ENCODE measurements around the gene KCNQ1. TPM values are rescaled to one million over a fixed set of nuclear protein-coding genes. Genes with fewer than 3 reads are reported as not detected.
A peak's percentile ranks its signal among the peaks of the same experiment; 100 is the strongest.

Gene KCNQ1
- total and polyA plus RNA-seq, 9 of the 15 experiments (the other 6 are each of a cell fraction or from before 2014, with no cell fraction given): 0.44 TPM; not detected in 8

DNA sequence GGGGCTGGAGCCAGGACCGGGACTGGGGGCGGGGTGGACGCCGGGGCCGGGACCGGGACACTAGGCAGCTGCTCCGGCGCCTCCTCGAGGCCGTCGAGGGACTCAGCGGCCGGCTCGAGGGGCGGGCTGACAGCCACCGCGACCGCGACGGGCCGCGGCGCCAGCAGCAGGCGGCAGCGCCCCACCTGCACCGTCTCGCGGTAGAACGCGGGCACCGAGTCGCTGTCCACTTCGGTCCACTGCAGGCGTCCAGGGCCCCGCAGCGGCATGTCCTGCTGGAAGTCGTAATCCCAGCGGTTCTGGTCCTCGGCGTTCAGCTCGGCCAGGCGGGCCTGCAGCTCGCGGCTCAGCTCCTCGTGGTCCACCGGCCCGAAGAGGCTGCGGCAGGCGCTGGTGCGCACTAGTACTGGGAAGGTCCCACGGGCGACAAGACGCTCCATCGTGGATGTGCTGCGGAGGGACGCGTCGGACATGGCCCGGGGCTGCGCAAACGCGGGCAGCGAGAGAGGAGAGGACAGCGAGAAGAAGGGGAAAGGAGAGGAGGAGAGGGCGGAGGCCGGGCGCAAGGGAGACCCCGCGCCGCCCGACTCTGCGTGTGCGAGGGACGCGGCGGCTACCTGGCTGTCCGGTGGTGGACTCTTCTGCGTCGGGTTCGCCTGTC, 440.3 kb downstream of the KCNQ1 start (continued):
- TF ChIP-seq, protein P1, sequence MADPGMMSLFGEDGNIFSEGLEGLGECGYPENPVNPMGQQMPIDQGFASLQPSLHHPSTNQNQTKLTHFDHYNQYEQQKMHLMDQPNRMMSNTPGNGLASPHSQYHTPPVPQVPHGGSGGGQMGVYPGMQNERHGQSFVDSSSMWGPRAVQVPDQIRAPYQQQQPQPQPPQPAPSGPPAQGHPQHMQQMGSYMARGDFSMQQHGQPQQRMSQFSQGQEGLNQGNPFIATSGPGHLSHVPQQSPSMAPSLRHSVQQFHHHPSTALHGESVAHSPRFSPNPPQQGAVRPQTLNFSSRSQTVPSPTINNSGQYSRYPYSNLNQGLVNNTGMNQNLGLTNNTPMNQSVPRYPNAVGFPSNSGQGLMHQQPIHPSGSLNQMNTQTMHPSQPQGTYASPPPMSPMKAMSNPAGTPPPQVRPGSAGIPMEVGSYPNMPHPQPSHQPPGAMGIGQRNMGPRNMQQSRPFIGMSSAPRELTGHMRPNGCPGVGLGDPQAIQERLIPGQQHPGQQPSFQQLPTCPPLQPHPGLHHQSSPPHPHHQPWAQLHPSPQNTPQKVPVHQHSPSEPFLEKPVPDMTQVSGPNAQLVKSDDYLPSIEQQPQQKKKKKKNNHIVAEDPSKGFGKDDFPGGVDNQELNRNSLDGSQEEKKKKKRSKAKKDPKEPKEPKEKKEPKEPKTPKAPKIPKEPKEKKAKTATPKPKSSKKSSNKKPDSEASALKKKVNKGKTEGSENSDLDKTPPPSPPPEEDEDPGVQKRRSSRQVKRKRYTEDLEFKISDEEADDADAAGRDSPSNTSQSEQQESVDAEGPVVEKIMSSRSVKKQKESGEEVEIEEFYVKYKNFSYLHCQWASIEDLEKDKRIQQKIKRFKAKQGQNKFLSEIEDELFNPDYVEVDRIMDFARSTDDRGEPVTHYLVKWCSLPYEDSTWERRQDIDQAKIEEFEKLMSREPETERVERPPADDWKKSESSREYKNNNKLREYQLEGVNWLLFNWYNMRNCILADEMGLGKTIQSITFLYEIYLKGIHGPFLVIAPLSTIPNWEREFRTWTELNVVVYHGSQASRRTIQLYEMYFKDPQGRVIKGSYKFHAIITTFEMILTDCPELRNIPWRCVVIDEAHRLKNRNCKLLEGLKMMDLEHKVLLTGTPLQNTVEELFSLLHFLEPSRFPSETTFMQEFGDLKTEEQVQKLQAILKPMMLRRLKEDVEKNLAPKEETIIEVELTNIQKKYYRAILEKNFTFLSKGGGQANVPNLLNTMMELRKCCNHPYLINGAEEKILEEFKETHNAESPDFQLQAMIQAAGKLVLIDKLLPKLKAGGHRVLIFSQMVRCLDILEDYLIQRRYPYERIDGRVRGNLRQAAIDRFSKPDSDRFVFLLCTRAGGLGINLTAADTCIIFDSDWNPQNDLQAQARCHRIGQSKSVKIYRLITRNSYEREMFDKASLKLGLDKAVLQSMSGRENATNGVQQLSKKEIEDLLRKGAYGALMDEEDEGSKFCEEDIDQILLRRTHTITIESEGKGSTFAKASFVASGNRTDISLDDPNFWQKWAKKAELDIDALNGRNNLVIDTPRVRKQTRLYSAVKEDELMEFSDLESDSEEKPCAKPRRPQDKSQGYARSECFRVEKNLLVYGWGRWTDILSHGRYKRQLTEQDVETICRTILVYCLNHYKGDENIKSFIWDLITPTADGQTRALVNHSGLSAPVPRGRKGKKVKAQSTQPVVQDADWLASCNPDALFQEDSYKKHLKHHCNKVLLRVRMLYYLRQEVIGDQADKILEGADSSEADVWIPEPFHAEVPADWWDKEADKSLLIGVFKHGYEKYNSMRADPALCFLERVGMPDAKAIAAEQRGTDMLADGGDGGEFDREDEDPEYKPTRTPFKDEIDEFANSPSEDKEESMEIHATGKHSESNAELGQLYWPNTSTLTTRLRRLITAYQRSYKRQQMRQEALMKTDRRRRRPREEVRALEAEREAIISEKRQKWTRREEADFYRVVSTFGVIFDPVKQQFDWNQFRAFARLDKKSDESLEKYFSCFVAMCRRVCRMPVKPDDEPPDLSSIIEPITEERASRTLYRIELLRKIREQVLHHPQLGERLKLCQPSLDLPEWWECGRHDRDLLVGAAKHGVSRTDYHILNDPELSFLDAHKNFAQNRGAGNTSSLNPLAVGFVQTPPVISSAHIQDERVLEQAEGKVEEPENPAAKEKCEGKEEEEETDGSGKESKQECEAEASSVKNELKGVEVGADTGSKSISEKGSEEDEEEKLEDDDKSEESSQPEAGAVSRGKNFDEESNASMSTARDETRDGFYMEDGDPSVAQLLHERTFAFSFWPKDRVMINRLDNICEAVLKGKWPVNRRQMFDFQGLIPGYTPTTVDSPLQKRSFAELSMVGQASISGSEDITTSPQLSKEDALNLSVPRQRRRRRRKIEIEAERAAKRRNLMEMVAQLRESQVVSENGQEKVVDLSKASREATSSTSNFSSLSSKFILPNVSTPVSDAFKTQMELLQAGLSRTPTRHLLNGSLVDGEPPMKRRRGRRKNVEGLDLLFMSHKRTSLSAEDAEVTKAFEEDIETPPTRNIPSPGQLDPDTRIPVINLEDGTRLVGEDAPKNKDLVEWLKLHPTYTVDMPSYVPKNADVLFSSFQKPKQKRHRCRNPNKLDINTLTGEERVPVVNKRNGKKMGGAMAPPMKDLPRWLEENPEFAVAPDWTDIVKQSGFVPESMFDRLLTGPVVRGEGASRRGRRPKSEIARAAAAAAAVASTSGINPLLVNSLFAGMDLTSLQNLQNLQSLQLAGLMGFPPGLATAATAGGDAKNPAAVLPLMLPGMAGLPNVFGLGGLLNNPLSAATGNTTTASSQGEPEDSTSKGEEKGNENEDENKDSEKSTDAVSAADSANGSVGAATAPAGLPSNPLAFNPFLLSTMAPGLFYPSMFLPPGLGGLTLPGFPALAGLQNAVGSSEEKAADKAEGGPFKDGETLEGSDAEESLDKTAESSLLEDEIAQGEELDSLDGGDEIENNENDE (IDR thresholded peaks at IDR 0.05; ENCODE audit: low read depth, low read length): no peak
- TF ChIP-seq, protein P2, sequence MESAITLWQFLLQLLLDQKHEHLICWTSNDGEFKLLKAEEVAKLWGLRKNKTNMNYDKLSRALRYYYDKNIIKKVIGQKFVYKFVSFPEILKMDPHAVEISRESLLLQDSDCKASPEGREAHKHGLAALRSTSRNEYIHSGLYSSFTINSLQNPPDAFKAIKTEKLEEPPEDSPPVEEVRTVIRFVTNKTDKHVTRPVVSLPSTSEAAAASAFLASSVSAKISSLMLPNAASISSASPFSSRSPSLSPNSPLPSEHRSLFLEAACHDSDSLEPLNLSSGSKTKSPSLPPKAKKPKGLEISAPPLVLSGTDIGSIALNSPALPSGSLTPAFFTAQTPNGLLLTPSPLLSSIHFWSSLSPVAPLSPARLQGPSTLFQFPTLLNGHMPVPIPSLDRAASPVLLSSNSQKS (CRISPR knock-in tag; IDR thresholded peaks at IDR 0.05): no peak
- TF ChIP-seq ZNF232 (CRISPR knock-in tag; IDR thresholded peaks at IDR 0.05) (peak; percentile 96), CBFA2T2 (conservative IDR thresholded peaks at IDR 0.05) (no peak), TAL1 (IDR thresholded peaks at IDR 0.05) (no peak), ZNF175 (CRISPR knock-in tag; IDR thresholded peaks at IDR 0.05; ENCODE audit: low read depth) (no peak), ZFX (CRISPR knock-in tag; IDR thresholded peaks at IDR 0.05) (peak; percentile 85), NCOA2 (IDR thresholded peaks at IDR 0.05; ENCODE audit: partially characterized antibody in 2 of 2) (no peak), HDGF (IDR thresholded peaks at IDR 0.05) (no peak), ZNF79 (CRISPR knock-in tag; IDR thresholded peaks at IDR 0.05; ENCODE audit: low read depth) (no peak), SRSF9 (IDR thresholded peaks at IDR 0.05; ENCODE audit: borderline replicate concordance, low read depth, low read length) (no peak), KDM1A (IDR thresholded peaks at IDR 0.05) (no peak), ADNP (tag; IDR thresholded peaks at IDR 0.05) (no peak)
